Thyroid gland (tissue), 4 donors: ENCODE measurements around the gene HSPA4. TPM values are rescaled to one million over a fixed set of nuclear protein-coding genes. Genes with fewer than 3 reads are reported as not detected.

Experiments used
- DNase-seq, 2 donors: peaks; one replicate each; pipeline ENCODE4 v3.0.0-alpha.2; 2019
- H3K27ac ChIP-seq, 3 donors: fragments of 200-600 bp; sonication (generic); 1 replicate in 2 of 3; 2 replicates in 1 of 3; pipeline ENCODE4 v1.5.1; 2016 to 2019; ENCODE audit warnings: mild to moderate bottlenecking in 1 of 3, moderate library complexity in 1 of 3
- H3K27me3 ChIP-seq: fragments of 200-600 bp; sonication (generic); one replicate; pipeline ENCODE4 v1.5.1; 2019
- H3K36me3 ChIP-seq, 2 donors: fragments of 200-600 bp; sonication (generic); one replicate each; pipeline ENCODE4 v1.5.1; 2016 to 2019
- H3K4me1 ChIP-seq, 2 donors: fragments of 200-600 bp; sonication (generic); one replicate each; pipeline ENCODE4 v1.5.1; 2017 to 2019
- H3K4me3 ChIP-seq, 3 donors: fragments of 200-600 bp; sonication (generic); replicated peaks in 1 of 3; 1 replicate in 2 of 3; 2 replicates in 1 of 3; pipeline ENCODE4 v1.5.1; 2016; ENCODE audit warnings: mild to moderate bottlenecking in 1 of 3
- H3K9me3 ChIP-seq: fragments of 200-600 bp; sonication (generic); one replicate; pipeline ENCODE4 v1.5.1; 2017
- POLR2A ChIP-seq, 2 donors: fragments of 450-650 bp; IDR thresholded peaks; one replicate each; pipeline ENCODE4 v1.6.1; 2017; ENCODE audit warnings: antibody characterized with exemption in 2 of 2, mild to moderate bottlenecking in 2 of 2, moderate library complexity in 1 of 2
- WGBS, 2 donors: methylation state at CpG; one replicate each; pipeline ENCODE4 v1.1.5; 2017; 5-methylcytosine and 5-hydroxymethylcytosine counted together
- intact Hi-C: fragments of 100-400 bp; cut with DNase I; formaldehyde crosslinking; loops from one replicate; pipeline ENCODE4 v1.15.1; 2023
- total RNA-seq, 4 donors: library from RNA; depleted of rRNA; stranded (reverse); fragments of >200 nt; gene quantifications; one replicate each; pipeline ENCODE4 v1.2.3, GENCODE V29; 2016
- TF ChIP-seq, protein P1 (sequence below), 6 experiments: fragments of 200-600 bp in 3 of 6; fragments of 450-650 bp in 3 of 6; sonication (generic) in 3 of 6; IDR thresholded peaks; one replicate each; pipeline ENCODE4 v1.5.1; 2016 to 2019; ENCODE audit warnings: antibody characterized with exemption in 6 of 6, mild to moderate bottlenecking in 2 of 6, inconsistent platforms in 1 of 6, moderate library complexity in 1 of 6

The HSPA4 gene
- total RNA-seq, 4 donors from 2014 or later: 49.9 to 72.0 (median 70.5) TPM

DNA sequence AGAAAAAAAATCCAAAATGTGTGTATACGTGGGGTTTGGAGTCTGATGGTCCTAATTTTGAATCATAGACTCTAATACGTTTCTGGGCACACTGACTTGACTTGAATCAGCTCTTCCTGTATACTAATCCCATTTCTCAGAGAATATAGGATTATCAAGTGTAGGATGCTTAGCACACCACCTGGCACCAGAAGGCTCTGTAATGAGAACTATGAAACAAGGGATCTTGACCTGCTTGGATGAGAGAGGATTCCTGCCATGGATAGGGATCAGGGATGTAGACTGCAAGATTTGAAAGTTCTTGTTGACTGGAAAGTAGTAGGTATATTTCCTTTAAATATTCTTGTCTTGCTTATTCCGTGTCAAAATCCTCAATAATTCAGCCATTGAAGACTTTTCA, 7.8 kb downstream of the HSPA4 start:
- TF ChIP-seq, protein P1, sequence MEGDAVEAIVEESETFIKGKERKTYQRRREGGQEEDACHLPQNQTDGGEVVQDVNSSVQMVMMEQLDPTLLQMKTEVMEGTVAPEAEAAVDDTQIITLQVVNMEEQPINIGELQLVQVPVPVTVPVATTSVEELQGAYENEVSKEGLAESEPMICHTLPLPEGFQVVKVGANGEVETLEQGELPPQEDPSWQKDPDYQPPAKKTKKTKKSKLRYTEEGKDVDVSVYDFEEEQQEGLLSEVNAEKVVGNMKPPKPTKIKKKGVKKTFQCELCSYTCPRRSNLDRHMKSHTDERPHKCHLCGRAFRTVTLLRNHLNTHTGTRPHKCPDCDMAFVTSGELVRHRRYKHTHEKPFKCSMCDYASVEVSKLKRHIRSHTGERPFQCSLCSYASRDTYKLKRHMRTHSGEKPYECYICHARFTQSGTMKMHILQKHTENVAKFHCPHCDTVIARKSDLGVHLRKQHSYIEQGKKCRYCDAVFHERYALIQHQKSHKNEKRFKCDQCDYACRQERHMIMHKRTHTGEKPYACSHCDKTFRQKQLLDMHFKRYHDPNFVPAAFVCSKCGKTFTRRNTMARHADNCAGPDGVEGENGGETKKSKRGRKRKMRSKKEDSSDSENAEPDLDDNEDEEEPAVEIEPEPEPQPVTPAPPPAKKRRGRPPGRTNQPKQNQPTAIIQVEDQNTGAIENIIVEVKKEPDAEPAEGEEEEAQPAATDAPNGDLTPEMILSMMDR (IDR thresholded peaks at IDR 0.05): no peak
- no peak for TF ChIP-seq POLR2A (IDR thresholded peaks at IDR 0.05)
- no peaks in the 10 kb centered on the region for H3K9me3 ChIP-seq
- no peak overlapping the region for H3K27ac ChIP-seq
- no peak overlapping the region for H3K4me3 ChIP-seq
- WGBS, 2 donors: 90 to 91% methylated on average over 3 of the region's 3 CpGs
- intact Hi-C loops: loop anchor here (10.0 kb wide), 2 partner anchors 95 to 565 kb away; partner anchors contain the start of genes AFF4 and IRF1
- no peak for DNase-seq
- H3K4me1 ChIP-seq: peaks cover 10 to 18% of the 10 kb centered on the region in 2 donors
- no peaks in the 10 kb centered on the region for H3K27me3 ChIP-seq
- H3K36me3 ChIP-seq: no peaks in the 10 kb centered on the region

DNA sequence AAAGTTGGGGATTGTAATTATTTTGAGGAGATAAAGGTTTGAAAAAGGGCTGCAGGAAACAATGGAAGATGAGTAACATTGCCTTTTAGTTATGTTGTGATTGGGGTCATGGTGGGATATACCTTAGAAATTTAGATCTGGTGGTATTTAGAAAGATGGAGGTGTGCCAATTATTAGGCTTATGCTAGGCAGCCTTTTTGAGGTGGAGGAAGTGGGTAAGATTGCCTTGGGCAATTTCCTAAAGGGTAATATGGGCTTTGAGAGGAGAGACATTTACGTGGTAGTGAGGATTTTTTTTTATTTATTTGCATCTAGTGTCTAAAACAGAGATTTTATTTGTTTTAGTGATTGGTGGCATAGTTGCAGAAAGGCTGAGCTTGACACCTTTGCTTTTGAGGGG, 10.5 kb downstream of the HSPA4 start:
- TF ChIP-seq, protein P1 (IDR thresholded peaks at IDR 0.05): no peak
- TF ChIP-seq POLR2A (IDR thresholded peaks at IDR 0.05): no peak
- no peak for DNase-seq
- Histone ChIP-seq H3K27ac (no peak overlapping the region), H3K27me3 (no peaks in the 10 kb centered on the region), H3K4me3 (no peak overlapping the region), H3K4me1 (peaks cover 5 to 13% of the 10 kb centered on the region in 2 donors), H3K36me3 (peaks cover 4% of the 10 kb centered on the region in 2 donors), H3K9me3 (no peaks in the 10 kb centered on the region)
- intact Hi-C loops: no loop called here
- 77 to 83% methylated on average over 1 of the region's 1 CpG for WGBS, 2 donors

DNA sequence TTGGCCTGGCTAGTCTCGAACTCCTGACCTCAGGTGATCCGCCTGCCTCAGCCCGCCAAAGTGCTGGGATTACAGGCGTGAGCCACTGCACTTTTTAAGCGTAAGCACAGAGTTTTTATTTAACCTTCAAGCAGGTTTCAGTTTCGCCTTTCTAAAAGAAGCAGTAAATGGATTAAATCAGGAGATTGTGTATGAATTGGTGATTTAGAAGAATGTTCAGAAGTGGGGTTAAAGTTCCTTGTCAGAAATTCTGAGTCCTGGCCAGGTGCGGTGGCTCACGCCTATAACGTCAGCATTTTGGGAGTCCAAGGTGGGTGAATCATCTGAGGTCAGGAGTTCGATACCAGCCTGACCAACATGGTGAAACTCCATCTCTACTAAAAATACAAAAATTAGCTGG, 12.2 kb downstream of the HSPA4 start:
- Histone ChIP-seq H3K27ac (no peak overlapping the region), H3K4me3 (no peak overlapping the region), H3K36me3 (peaks cover 4 to 15% of the 10 kb centered on the region in 2 donors), H3K27me3 (no peaks in the 10 kb centered on the region), H3K4me1 (no peaks in the 10 kb centered on the region), H3K9me3 (no peaks in the 10 kb centered on the region)
- TF ChIP-seq, protein P1 (IDR thresholded peaks at IDR 0.05): no peak
- no peak for TF ChIP-seq POLR2A (IDR thresholded peaks at IDR 0.05)
- 78 to 87% methylated on average over 10 of the region's 10 CpGs for WGBS, 2 donors
- DNase-seq: no peak
- intact Hi-C loops: no loop called here

DNA sequence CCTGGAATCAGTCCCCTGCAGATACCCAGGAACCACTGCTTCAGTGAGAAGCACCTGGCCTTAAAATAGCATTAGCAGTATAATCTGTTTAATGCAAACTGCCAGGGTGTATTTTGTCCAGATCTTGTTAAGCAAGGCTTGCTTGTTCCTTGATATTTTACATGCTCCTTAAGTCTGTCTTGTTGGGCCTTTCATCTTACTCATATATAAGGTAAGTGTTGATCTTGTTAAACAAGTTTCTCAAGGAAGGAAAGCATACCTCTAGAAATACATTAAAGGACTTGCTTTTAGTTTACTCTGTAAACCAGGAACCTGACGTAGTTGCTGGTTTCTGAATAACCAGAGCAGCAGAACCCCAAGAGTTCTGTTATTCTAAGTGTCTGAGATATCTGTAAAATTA, 13.7 kb downstream of the HSPA4 start:
- peaks cover 6 to 24% of the 10 kb centered on the region in 2 donors for H3K36me3 ChIP-seq
- TF ChIP-seq POLR2A (IDR thresholded peaks at IDR 0.05): no peak
- H3K27ac ChIP-seq: no peak overlapping the region
- no peaks in the 10 kb centered on the region for H3K27me3 ChIP-seq
- no peak overlapping the region for H3K4me3 ChIP-seq
- DNase-seq: no peak
- no peaks in the 10 kb centered on the region for H3K9me3 ChIP-seq
- intact Hi-C loops: no loop called here
- WGBS, 2 donors: 73 to 91% methylated on average over 1 of the region's 1 CpG
- H3K4me1 ChIP-seq: no peaks in the 10 kb centered on the region

DNA sequence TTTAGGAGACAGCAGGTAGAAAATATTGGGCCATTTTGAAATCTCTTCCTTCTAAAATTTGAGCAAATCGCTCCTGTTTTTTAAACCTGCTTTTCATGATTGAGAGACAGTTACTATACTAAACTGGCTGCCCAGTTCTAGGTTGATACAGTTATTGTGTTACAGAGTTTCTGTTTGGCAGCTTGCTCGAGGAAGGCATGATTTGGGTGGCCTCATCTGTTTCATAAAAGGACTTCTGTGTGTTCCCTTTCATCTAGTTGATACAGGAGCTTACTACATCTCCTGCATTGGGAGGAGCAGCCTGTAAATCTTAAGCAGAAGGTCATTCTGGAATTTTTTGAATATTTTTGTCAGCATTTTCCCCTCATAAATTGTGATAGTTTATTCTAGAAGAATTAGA, 14.2 kb downstream of the HSPA4 start:
- Histone ChIP-seq H3K27ac (no peak overlapping the region), H3K9me3 (no peaks in the 10 kb centered on the region), H3K4me3 (no peak overlapping the region), H3K4me1 (no peaks in the 10 kb centered on the region), H3K27me3 (no peaks in the 10 kb centered on the region), H3K36me3 (peaks cover 11 to 28% of the 10 kb centered on the region in 2 donors)
- intact Hi-C loops: no loop called here
- no peak for DNase-seq
- TF ChIP-seq, protein P1 (IDR thresholded peaks at IDR 0.05): no peak
- no peak for TF ChIP-seq POLR2A (IDR thresholded peaks at IDR 0.05)
- 93 to 98% methylated on average over 2 of the region's 2 CpGs for WGBS, 2 donors

DNA sequence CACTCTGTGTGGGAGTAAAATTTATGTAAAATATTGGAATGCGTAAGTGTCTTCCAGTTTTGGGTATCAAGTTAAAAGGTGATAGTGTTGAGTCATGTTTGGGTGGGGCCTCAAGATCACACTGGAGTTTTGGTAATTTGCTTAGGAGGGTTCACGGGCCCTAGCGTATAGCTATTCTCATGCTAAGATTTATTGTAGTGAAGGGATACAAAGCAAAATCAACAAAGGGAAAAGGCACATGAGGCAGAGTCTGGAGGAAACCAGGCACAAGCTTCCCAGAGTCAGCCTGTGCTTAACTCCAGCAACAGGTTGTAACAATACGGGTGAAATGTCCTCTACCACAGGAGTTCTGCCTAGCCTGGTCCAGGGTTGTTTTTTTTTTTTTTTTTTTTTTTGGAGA, 20.2 kb downstream of the HSPA4 start:
- intact Hi-C loops: no loop called here
- Histone ChIP-seq H3K9me3 (no peaks in the 10 kb centered on the region), H3K4me1 (no peaks in the 10 kb centered on the region), H3K4me3 (no peak overlapping the region), H3K27me3 (no peaks in the 10 kb centered on the region), H3K36me3 (peaks cover 21 to 38% of the 10 kb centered on the region in 2 donors), H3K27ac (no peak overlapping the region)
- TF ChIP-seq, protein P1 (IDR thresholded peaks at IDR 0.05): no peak
- no peak for TF ChIP-seq POLR2A (IDR thresholded peaks at IDR 0.05)
- WGBS, 2 donors: 94 to 95% methylated on average over 4 of the region's 4 CpGs
- DNase-seq: no peak
